NB4 (cell line): Measurements from ENCODE around the gene GPR84.

Experiments used
- DNase-seq: peaks from one replicate; pipeline ENCODE4 v3.0.0; 2010; ENCODE audit warnings: low read depth
- H3K4me3 ChIP-seq: one replicate; pipeline ENCODE4 v1.5.1; 2011; ENCODE audit warnings: mild to moderate bottlenecking, low read depth, low read length, moderate library complexity
- CTCF ChIP-seq: IDR thresholded peaks from one replicate; pipeline ENCODE4 v1.5.1; 2012; ENCODE audit warnings: low read depth, low read length
- MAX ChIP-seq: IDR thresholded peaks from 2 replicates; pipeline ENCODE4 v1.6.1; 2011; ENCODE audit warnings: low read depth, low read length
- MYC ChIP-seq: IDR thresholded peaks from 2 replicates; pipeline ENCODE4 v1.6.1; 2011; ENCODE audit warnings: low read depth, low read length
- POLR2A ChIP-seq: IDR thresholded peaks from 2 replicates; pipeline ENCODE4 v1.6.1; 2011; ENCODE audit warnings: mild to moderate bottlenecking; ENCODE audit not compliant: insufficient read length; ENCODE audit errors: extremely low read depth

Gene GPR84

GRCh38 chr12:54401119-54401518, 36.8 kb upstream of the GPR84 start:
- H3K4me3 ChIP-seq = no peak overlapping the region
- TF ChIP-seq MYC = no peak
- TF ChIP-seq CTCF = no peak
- no peak for TF ChIP-seq MAX
- no peak for TF ChIP-seq POLR2A
- no peak for DNase-seq

DNA sequence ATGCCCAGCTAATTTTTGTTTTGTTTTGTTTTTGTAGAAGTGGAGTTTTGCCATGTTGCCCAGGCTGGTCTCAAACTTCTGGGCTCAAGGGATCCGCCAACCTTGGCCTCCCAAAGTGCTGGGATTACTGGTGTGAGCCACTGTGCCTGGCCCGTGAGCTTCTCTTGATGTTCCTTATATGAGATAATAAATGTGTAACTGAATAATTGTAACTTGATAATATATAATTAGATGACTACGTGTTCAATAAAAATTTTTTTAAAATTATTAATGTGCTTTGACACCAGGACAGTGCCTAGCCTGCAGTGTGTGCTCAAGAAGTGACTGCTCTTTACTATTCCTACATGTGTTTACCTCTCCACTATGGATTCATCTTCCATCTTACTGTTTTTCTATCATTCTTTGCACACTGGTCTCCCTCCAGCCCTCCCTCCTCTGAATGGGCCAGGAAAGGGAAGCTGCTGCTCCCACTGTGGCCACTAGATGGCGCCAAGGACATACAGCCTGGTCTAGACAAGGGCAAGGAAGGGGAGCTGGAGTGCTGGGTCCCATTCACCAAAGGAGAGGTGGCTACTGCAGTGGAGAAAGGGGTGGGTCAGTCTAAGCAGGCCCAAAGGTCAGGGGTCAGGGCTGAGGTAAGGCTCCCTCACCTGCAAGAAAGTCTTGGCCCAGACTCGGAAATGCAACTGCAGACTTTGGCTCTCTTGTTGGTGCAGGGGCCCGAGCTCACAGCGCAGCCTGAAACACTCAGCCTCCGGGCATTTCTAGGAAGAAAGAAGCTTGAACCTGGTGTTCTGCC, 34.9 kb upstream of the GPR84 start:
- TF ChIP-seq CTCF (peak; percentile 100), MYC (no peak), POLR2A (no peak), MAX (no peak)
- peak; percentile 89 for DNase-seq
- H3K4me3 ChIP-seq = no peak overlapping the region

DNA sequence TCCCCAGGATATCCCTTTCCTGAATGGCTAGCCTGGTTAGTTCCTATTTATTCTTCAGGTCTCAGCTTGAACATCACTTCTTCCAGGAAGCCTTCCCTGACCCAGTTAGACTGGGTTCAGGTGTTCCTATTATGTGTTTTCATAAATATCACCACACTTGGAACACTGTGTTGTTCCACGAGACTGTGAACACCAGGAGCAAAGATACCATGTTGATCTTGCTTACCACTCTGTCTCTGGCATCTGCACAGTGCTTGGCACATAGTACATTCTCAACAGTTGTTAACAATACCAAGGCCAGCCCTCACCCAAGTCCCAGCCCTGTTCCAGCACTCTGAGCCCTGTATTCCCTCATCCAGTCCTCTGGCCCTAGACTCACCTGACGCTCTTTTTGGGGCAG, 33.9 kb upstream of the GPR84 start:
- no peak for TF ChIP-seq POLR2A
- no peak for TF ChIP-seq CTCF
- no peak for TF ChIP-seq MYC
- no peak for TF ChIP-seq MAX
- no peak overlapping the region for H3K4me3 ChIP-seq
- DNase-seq = no peak

DNA sequence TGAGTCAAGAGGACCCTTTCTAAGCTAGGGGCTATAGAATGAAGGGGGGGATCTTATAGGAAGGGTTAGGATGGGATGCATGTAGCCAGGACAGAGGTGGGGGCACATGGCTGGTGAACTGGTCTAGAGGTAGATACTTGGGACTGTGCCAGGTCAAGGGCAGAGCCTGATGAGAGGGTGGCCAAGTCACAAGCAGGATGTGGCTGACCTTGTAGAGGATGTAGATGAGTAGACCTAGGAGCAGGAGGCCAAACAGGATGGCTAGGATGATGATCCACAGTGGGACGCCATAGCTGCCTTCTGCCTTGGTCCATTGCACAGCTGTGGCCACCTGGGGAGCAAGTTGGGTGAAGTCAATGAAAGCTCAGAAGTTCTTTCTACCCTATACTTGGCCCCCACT, 32.9 kb upstream of the GPR84 start:
- no peak overlapping the region for H3K4me3 ChIP-seq
- TF ChIP-seq MAX (no peak), POLR2A (no peak), CTCF (no peak), MYC (no peak)
- DNase-seq = no peak

- TF ChIP-seq POLR2A (no peak), MAX (no peak), MYC (no peak), CTCF (no peak)
Measured at GRCh38 chr12:54395545-54395944, 31.3 kb upstream of the GPR84 start.

DNA sequence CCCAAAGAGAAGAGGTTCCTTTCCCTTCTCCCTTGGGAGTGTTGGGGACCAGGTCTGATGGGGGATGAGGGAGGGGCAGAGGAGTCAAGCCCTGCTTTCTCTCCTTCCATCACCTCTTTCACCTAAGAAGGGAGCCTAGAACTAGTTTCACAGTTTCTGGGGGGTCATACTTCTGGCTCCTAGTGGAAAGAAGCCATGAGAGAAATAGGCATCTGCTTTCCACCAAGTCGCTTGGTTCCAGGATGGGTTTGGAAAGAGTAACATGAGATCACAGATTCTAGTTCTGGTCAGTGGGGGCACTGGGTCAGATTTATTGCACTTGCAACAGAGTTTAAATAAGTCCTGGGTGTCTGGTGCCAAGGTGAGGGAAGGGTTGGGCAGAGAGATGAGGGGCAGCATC, 30.7 kb upstream of the GPR84 start:
- TF ChIP-seq MYC (no peak), POLR2A (no peak), CTCF (no peak), MAX (no peak)
- no peak for DNase-seq
- no peak overlapping the region for H3K4me3 ChIP-seq

More at GRCh38 chr12:54395545-54395944, 31.3 kb upstream of the GPR84 start:
- H3K4me3 ChIP-seq = no peak overlapping the region
- no peak for DNase-seq
